Measurements from ENCODE around the gene UBP1.
"Not testable (repeated sequence)": the region's sequence is repeated elsewhere in the genome, so short reads cannot be mapped to it uniquely, and the experiment has no call there.

The UBP1 gene

DNA sequence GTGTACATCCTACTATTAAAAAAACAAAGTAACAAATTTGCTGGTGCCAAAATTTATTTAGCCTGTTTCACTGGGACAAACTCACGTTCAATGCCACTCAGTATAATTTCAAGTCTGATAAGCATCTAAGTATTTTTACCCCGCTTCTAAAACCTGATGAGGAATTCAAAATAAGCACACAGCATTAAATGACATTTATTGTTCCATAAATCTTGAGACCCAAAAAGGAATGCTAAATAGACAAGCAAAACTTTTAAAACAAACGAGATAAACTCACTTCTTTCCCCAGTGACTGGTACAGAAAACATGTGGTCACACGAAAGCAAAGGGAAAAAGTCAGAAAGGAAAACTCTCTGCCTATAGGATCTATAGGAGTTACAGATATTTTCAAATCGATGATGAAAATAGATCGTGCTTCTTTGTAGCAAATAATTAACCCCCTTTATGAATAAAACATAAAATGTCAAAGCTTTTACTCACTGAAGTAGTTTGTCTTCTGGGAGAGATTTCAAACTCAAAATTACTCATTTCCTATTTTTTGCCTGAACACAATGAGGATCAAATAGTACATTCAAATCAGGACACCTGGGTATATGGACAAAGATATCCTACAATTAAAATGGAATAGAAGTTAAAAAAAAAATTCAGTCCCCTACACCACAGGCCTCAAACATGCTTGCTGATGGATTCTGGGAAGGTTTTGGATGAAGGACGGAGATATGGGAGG, 51.7 kb downstream of the UBP1 start:
- no peak for DNase-seq

DNA sequence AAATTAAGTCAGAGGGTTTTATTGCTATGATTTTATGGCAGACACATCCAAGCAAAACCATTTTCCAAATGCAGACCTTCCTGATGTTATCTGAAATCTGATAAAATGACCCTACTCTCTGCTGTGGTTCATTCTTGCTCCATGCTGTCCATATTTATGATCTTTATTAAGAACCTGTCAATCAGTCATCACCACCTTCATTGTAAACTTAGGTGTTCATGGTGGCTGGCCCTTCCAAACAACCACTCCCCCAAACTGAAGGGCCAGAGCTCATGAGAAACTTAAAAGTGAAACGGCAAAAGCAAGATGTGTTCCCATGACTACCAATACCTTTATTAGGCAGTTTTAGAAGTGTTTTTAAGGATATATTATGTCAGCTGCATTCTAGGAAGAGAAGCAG, 53.6 kb downstream of the UBP1 start:
- DNase-seq = no peak

DNA sequence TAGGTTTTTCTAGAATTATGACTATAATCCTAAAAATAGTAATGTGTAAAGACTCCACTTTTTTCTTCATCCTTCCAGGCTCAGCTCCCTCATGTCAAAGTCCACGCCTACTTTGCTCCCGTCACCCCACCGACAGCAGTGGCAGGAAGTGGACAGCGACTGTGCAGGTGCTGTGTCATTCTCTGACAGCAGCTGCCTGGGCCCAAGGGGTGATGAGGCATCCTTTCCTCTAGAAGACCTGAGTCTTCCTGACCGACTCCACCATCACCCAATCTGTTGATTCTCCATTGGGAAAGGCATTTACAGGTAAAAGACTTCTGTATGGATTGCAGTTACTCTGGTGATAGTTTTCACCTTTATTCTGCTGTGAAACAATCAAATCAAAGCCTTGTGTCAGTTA, 54.8 kb downstream of the UBP1 start:
- no peak for DNase-seq

DNA sequence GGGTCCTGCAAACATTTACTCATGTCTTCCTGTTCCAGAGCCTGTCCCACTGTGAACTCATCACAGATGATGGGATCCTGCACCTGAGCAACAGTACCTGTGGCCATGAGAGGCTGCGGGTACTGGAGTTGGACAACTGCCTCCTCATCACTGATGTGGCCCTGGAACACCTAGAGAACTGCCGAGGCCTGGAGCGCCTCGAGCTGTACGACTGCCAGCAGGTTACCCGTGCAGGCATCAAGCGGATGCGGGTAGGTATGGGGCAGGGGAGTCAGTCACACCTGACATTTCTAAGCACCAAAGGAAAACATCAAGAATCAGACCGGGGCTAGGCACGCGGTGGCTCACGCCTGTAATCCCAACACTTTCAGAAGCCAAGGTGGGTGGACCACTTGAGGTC, 56.3 kb downstream of the UBP1 start:
- DNase-seq = no peak

DNA sequence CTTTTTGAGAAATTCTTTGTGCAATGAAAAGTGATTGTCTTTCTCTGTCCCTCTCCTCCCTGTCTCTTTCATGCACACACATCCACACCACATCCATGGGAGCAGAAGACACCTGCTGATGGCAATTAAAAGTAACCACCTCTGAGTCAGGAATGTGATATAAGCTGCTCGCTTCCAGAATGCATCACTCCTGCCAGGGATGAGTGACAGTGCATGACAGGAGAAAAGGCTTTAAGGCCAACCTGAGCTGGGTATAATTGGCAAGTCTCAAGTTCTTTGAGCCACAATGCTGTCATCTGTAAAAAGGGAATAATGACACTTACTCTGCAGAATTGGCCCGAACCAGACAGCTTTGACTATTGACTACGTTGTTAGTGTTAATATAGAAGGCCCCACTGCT, 59.6 kb downstream of the UBP1 start:
- no peak for DNase-seq

DNA sequence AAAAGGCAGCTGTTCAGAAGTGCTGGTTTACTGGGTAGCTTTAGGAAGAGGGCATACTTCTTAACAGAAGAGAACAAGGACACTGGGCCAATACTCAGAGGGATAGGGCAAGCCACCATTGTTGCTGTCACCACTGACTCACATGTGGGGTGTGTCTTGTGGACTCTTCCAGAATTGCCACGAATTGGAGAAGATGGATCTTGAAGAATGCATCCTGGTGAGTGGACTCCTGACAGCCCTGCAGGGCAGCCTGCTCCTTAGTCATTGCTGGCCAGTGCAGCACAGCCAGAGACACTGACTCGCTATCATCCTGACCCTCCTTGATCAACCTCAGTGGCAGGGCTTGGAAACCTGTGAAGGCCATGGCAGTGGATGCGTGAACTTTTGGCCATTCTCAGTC, 62.3 kb downstream of the UBP1 start:
- DNase-seq = no peak

DNA sequence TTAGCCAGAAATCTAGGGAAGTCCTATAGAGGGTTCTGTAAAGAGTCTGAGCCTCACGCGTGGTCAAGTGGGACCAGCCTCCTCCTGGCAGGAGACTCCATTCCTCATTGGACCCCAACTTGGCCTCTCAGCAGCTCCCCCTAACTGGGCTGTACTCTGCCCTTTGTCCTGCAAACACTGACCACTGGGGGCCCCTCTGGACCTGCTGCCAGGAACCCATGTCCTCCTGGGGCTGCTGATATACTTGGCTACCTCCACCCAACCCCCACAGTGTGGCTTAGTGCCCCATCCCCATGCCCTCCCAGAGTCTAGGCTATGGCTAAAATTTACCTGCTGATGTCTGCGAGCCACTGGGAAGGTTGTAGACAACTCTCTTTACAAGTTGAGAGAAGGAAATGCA, 62.7 kb downstream of the UBP1 start:
- no peak for DNase-seq

DNA sequence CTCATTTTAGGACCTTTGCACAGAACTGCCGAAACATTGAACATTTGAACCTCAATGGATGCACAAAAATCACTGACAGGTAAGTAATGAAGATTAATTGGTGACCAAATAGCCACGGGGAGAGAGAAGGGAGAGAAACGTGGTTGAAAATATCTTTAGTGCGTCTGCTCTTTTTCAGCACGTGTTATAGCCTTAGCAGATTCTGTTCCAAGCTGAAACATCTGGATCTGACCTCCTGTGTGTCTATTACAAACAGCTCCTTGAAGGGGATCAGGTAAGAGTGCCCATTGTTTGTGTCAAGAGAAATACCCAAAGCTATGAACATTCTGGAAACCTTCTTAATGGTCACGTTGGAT, 67.1 kb downstream of the UBP1 start:
- no peak for DNase-seq

DNA sequence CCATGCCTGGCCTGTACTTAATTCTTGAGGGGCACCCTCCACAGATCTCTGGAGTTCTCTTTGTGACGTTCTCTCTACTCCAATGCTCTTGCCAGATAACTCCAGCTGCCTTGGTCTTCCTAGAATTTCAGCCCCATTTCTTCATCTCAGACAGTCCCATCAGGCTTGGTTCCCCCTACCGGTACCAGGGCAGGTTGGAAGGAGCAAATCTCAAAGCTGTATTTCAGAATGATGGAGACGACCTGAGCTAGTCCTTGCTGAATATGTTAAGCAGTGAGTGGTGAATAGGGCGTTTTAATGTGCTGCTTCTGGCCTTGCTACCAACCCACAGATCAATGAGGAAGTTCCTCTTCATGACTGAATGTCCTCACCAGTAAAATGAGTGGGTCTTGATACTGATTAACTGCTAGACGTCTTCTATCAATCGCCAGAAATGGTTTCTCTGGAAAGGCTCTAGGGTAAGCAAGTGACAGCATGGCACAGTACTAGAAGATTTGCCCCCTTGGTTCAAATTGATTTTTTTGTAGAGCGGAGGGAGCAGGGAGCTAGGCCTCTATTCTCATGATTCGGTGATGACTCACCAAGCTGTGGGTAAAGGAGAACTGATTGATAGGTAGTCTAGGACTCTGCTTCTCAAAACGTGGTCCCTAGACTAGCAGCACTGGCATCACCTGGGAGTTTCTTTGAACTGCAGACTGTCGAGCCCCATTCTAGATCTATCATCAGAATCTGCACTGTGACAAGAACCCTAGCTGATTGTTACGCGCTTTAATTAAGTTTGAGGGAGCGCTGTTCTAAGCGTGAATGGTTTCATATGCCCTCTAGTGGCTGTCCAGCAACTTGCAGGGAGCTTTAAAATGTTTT, 67.8 kb downstream of the UBP1 start:
- peak; percentile 6 to 49 for DNase-seq

DNA sequence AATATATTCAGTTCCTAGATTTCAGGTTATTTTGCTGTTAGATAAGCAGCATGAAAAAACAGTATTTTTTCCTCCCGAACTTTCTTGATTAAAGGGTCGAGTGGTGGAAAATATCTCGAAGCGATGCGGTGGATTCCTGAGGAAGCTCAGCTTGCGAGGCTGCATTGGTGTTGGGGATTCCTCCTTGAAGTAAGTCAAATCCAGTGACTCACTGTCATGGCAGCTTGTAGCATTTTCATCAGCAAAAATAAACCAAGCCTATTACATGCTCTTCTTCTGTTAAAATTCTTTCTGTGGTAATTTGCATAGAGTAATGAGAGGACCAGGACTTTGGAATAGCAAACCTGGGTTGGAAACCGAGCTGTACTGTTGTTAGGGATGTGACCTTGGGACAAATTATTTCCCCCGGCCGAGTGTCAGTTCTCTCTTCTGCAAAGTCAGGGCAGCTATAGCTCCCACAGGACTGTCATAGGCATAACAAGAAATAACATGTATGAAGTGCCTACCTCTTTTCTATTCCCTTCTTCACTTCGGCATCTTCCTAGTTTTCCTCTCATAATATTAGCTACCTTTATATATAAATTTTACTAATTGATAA, 75.6 kb downstream of the UBP1 start:
- no peak for DNase-seq

DNA sequence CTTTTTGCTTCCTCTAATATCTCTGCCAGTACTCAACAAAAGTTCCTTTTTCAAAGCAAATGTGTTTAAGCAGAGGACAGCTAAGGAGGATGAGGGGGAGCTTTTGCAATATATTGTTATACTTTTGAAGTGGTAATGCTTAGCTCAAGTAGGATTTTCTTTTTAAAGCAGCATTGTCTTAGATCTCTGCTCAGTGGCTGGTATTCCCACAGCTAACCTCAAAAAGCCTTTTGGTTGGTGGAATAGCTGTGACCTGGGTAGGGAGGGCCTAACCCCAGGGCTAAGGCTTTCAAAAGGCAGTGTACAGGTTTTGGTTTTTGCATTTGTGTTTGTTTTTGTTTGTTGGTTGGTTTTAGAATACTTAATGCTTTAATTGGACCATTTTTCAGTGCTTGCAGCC, 76.1 kb downstream of the UBP1 start:
- no peak for DNase-seq

DNA sequence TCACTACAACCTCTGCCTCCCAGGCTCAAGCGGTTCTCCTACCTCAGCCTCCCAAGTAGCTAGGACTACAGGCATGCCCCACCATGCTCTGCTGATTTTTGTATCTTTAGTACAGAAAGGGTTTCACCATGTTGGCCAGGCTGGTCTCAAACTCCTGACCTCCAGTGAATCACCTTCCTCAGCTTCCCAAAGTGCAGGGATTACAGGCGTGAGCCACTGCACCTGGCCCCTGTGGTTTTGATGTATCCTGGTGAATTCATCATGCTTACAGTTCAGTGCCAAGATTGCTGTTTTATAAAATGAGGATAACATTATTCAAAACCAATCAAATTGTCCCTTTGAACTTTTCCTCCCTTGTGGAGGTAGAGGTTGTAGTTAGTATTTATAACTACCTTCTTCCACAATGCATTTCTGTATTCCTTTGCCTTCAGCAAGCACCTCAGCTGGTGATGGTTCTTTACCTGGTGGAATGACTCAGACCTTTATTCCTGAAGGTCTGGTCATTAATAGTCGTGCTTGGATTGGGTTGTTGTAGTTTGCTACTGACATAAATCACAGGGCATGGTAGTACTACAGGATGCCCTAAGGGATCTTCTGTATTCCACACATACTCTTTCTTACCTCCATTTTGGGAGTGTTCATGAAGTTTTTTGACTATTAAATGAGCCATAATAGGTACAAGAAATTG, 76.9 kb downstream of the UBP1 start:
- no peak for DNase-seq

DNA sequence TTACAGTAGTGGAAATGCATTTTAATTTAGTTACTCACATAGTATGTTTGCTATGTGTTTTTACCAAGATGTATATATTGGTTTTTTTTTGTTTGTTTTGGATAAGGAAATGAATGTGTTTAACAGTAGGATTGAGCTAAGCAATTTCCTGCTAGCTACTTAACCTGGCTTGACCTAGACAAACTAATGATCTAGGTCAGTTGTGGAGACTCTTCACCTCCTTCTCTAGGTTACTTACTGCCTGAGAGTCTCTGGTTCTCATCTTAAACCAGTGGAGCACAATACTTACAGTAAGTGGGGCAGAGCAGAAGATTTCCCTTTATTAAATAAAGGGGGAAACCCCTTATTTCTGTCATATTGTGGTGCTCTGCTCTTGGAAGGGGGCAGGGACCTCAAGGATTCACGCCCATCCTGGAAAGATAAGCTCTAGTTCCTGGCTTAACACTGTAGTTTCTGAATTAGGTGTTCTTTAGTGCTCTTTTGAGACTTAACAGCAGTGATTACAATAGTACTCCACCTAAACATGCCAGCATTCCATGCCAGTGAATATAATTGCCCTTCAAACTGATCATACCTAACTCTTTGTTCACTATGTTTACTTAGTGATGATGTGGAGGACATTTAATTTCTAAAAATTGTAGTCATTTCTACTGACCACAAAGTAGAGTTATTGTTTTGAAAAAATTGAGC, 79.9 kb downstream of the UBP1 start:
- DNase-seq = no peak

DNA sequence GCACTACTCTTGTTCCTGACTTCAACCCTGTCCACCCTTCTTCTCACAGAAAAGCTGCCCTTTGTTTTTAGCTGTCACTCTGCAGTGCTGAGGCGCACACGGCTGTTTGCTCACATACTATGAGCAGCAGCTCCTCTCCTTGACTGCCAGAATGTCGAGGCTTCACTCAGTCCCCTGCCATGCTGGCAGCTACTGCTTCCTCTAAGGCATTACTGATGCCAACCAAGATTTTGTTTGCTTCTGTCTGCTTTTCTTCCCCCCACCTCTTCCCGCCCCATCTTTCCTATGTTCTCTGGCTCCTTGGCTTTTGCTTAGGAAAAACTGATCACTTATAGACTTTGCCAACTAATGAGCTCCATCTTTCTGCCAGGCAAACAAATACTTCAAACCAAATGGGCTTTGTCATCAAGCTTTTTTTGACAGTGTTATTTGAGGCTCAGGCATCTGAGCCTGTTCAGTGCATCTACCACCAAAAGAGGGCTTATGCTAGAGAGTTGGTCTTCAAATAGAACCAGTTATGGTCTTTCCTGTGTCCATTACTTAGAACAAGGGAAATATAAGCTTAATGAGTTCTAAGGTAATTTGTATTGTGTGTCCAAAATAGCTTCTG, 81.9 kb downstream of the UBP1 start:
- no peak for DNase-seq

DNA sequence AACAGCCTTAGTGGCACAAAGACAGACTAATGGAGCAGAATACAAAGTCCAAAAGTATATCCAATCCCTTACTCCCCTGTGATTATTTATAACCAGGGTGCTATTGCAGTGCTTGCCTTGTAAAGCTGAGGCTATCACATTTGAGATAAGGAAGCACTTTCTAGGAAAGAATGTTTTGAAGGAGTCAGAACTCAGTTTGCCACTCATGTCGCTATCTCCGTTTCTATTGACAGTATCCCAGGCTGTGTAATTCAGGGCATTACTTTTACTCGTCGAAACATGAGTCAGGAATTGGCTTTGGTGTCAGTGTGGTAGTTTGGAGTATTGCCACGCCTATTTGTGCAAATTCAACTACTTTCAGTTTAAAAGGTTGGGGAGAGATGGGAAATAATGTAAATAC, 84.6 kb downstream of the UBP1 start:
- no peak for DNase-seq

DNA sequence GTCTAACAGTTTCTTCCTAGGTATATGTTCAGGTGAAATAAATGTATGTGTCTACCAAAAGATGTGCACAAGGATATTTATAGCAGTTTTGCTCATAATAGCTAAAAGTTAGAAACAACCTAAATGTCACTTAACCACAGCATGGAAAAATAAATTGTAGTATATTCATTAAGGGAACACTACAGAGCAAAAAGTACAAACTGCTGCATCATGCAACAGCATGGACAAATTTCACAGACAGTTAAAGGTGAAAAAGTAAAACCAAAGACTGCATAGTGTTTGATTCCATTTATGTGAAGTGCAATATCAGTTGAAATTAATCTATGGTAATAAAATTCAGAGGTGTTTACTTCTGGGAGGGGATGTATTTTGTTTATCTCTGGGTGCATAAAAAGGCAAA, 100.4 kb downstream of the UBP1 start:
- DNase-seq = no peak

DNA sequence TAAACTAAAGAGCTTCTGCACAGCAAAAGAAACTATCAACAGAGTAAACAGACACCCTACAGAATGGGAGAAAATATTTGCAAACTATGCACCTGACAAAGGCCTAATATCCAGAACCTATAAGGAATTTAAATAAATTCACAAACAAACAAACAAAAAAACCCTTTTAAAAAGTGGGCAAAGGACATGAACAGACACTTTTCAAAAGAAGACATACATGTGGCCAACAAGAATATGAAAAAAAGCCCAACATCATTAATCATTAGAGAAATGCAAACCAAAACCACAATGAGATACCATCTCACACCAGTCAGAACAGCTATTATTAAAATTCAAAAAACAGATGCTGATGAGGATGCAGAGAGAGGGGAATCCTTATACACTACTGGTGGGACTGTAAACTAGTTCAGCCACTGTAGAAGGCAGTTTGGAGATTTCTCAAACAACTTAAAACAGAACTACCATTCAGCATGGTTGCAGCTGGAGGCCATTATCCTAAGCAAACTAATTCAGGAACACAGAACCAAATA, 101.2 kb downstream of the UBP1 start:
- not testable (repeated sequence) for DNase-seq
